Left cardiac atrium (tissue), 4 donors: ENCODE results near the gene AGMO. TPM values are rescaled to one million over a fixed set of nuclear protein-coding genes. Genes with fewer than 3 reads are reported as not detected.
"Not testable (repeated sequence)": the region's sequence is repeated elsewhere in the genome, so short reads cannot be mapped to it uniquely, and the experiment has no call there.

Experiments used
- ATAC-seq, 2 donors: fragments of 200-7000 bp; cut with Tn5 transposase; one replicate each; pipeline ENCODE4 v1.9.1; 2020; ENCODE audit warnings: mild to moderate bottlenecking in 2 of 2, moderate library complexity in 2 of 2
- DNase-seq: peaks from one replicate; pipeline ENCODE4 v3.0.0-alpha.2; 2020
- intact Hi-C, 2 donors: fragments of 100-400 bp; cut with DNase I; formaldehyde crosslinking; loops; one replicate each; pipeline versions ENCODE4 v1.14.1 to v1.15.1; 2022 to 2023
- total RNA-seq, 2 donors: library from RNA; stranded (reverse); fragmentation: NEBNext Ultra II Directional; extraction: Animal tissue kit (Norgen Biotek cat#: 25700); gene quantifications; one replicate each; pipeline ENCODE4 v1.2.1, GENCODE V29; 2021
- donor health status: DM: no; HTN: yes; CAD: no.
- donor health status: DM: no; HTN: yes; CAD: no; lungs with severe emphysema.
- donor health status: DM: yes; HTN: yes; CAD: no.
- donor health status: Dilated cardiomyopathy.

The AGMO gene
- total RNA-seq, 2 donors from 2014 or later: 0.55 to 0.62 TPM

DNA sequence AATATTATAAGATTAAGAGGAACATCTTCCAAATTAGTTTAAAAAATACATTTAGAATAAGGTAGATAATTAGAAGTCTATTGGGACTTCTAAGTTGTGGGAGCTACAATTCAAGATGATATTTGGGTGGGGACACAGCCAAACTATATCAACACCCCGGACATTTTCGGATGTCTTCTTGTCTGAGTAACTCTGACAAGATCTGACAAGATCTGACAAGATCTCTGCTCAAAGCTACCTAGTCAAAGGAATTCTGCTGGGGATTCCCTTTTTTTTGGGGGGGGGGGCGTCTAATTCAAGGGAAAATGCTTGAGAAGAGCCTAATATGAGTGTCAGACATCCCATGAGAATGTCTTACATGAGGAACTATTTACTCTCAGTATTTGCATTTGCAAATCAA, 5.2 kb upstream of the AGMO start:
- intact Hi-C loops: no loop called here
- ATAC-seq (no peak), DNase-seq (no peak)

DNA sequence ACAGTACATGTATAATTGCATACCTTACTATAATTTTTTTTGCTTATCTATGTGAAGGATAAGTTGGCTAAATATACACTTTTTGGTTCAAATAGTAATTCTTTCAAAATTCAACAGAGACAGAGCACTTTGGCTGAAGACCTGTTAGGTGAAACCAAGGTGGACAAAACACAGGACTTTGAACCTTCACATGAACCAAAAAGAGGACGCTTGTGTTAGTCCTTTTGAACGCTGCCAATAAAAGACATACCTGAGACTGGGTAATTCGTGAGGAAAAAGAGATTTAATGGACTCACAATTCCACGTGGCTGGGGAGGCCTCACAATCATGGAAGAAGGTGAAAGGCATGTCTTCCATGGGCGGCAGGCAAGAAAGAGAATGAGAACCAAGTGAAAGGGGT, 4.7 kb upstream of the AGMO start:
- intact Hi-C loops: no loop called here
- ATAC-seq (no peak), DNase-seq (no peak)

- intact Hi-C loops: loop anchor here in 1 of 2 donors (5.0 kb wide), 1 partner anchor 506 kb away; no protein-coding TSS in a partner anchor
- DNase-seq (no peak), ATAC-seq (peak in 1 of 2 donors; percentile 53)
Observed at GRCh38 chr7:15560968-15561367, 847 bp downstream of the AGMO start.

- intact Hi-C loops: no loop called here
- DNase-seq (no peak), ATAC-seq (no peak)
Observed at GRCh38 chr7:15559416-15559928, 2.3 kb downstream of the AGMO start.

GRCh38 chr7:15558756-15559155, 3.1 kb downstream of the AGMO start:
- DNase-seq (no peak), ATAC-seq (peak in 1 of 2 donors; percentile 38)
- intact Hi-C loops: no loop called here

GRCh38 chr7:15557686-15558085, 4.1 kb downstream of the AGMO start:
- ATAC-seq: no peak
- intact Hi-C loops: no loop called here
- DNase-seq: no peak

DNA sequence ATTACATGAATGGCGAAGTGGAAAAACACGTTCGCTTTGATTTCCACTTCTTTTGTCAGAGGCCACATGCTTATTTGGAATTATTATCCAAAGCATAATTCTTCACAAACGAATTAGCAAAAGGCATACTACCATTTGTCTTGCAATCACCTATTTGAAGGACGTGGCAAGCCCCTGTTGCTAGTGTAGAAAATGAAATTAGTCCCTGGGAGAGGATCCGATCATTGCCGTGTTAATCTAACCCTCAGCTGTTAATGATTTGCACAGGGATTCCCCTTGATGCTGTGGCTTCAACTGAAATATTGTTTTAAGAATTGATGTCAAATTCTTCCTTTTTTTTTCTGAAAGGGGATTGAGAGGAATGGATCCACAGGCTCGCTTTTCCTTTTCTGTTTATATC, 4.6 kb downstream of the AGMO start:
- ATAC-seq: no peak
- intact Hi-C loops: no loop called here
- DNase-seq: no peak

DNA sequence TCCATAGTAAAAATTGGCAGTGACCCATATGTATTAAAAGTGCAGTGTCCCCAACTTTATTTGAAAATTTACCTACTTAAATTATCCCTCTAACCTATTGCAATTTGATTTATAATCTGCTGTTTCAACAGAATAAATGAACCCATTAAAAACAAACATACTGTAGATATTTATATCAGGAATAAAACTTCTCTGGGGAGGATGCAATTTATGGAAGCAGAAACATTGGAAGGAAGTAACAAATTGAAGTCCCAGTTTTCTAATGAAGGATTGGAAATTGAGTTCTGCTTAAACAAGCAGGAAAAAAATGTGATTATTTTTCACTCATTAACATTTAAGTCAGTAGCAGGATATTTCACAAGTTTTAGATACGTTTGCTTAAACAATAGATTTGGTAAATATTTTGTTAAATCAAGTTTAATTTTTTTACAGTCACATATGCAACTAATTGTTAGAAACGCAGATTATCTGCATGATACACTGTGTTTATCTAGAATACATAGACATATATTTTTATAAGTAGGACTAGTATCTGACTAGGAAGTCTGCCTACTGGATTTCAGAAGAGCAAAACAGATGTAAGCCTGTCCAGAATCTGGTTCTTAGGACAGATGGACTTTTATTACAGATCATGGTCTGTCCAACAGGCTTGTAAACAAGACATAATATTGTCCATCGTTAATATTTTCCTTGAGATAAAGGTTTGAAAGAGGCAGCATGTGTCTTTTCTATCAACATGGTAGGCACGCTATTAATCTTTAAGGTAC, 5.3 kb downstream of the AGMO start:
- DNase-seq (no peak), ATAC-seq (no peak)
- intact Hi-C loops: no loop called here

DNA sequence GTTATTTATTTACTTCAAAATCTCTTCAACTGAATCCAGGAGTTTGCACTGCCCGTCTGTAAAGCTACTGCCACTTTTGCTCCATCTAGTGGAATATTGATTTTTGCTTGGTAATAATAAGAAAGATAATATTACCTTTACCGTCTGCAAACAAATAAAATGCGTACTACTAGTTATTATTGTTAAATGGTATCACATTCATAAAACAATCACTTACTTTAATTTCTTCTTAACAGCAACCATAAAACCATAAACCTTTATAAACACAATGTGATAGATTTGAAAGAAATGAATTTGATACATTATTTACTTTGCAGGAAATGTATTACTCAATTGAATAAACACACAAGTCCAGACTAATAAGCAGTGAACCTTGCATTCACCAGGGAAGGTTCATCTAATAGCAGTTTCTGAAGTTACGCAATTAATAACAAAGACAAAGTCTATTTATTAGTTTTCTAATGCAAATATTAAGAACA, 6.4 kb downstream of the AGMO start:
- no peak for DNase-seq
- no peak for ATAC-seq
- intact Hi-C loops: no loop called here

- intact Hi-C loops: no loop called here
- no peak for ATAC-seq
Observed at GRCh38 chr7:15554744-15555143, 7.1 kb downstream of the AGMO start.

GRCh38 chr7:15554081-15554480, 7.7 kb downstream of the AGMO start:
- ATAC-seq: no peak
- intact Hi-C loops: no loop called here
- DNase-seq: no peak

More at GRCh38 chr7:15554744-15555143, 7.1 kb downstream of the AGMO start:
- DNase-seq: no peak

GRCh38 chr7:15547320-15547719, 14.5 kb downstream of the AGMO start:
- DNase-seq, intact Hi-C loops, ATAC-seq: not testable (repeated sequence)

DNA sequence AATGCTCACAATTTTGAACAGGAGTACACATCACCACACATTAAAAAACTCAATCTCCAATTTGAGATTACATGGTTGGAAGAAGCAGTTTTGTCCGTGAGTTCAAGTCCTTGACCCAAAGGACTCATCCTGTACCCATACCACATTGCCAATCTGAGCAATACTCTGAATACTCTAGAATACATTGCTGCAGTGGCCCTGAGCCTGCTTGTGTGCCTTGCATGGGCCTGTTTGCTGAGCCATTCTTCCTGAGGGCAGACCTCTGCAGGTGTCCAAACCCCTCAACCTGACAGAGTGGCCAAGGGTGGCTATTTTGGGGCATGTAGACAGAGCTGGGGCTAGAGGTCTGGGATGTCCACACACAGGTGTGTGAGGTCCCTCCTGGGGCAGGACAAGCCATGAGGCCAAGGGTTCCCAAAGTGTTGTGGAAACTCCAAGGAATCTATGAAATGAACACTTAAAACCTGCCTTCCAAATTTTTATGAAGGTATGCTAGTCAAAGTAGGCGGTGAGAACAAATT, 15.5 kb downstream of the AGMO start:
- ATAC-seq (no peak), DNase-seq (no peak)
- intact Hi-C loops: no loop called here

GRCh38 chr7:15544050-15544449, 17.8 kb downstream of the AGMO start:
- DNase-seq: no peak
- no peak for ATAC-seq
- intact Hi-C loops: no loop called here

GRCh38 chr7:15543256-15543655, 18.6 kb downstream of the AGMO start:
- ATAC-seq: no peak
- intact Hi-C loops: no loop called here

DNA sequence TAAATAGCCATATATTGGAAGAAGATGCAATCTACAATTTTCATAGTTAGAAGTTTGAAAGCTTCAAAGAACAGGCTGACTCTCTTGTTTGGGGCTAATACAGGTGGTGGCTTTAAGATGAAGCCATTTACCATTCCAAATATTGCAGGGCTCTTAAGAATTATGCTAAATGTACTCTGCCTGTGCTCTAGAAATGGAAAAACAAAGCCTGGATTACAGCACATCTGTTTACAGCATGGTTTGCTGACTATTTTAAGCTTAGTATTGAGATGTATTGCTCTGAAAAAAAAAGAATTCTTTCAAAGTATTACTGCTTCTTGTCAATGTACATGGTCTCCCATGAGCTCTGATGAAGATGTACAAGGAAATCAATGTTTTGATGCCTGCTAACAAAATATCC, 34.2 kb downstream of the AGMO start:
- ATAC-seq (no peak), DNase-seq (no peak)
- intact Hi-C loops: no loop called here

More at GRCh38 chr7:15543256-15543655, 18.6 kb downstream of the AGMO start:
- no peak for DNase-seq

GRCh38 chr7:15525652-15526263, 36.1 kb downstream of the AGMO start:
- ATAC-seq (no peak), DNase-seq (no peak)
- intact Hi-C loops: no loop called here

DNA sequence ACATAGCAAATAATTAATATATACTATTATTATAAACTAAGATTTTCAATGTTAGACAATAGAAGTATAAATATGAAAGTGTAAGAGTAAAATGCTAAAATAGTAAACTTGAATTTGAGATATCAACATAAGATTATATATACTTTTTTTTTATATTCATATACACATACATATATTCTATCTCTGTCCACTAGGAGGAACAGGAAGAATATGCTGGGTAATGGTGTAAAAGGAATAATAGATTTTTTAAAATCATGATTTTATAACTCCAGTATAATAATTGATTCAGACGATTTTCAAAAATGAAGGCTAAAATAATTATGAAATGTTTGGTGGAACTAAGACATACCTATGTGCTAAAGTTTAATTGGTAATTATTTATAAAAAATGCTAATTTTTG, 37.7 kb downstream of the AGMO start:
- no peak for ATAC-seq
- intact Hi-C loops: no loop called here
- no peak for DNase-seq

DNA sequence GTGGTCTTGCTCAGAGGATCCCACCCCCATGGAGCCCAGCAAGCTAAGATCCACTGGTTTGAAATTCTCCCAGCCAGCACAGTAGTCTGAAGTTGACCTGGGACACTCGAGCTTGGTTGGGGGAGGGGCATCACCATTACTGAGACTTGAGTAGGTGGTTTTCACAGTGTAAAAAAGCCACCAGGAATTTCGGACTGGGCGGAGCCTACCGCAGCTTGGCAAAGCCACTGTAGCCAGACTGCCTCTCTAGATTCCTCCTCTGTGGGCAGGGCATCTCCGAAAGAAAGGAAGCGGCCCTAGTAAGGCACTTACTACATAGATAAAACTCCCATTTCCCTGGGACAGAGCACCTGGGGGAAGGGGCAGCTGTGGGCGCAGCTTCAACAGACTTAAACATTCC, 44.0 kb downstream of the AGMO start:
- intact Hi-C loops, ATAC-seq, DNase-seq: not testable (repeated sequence)

DNA sequence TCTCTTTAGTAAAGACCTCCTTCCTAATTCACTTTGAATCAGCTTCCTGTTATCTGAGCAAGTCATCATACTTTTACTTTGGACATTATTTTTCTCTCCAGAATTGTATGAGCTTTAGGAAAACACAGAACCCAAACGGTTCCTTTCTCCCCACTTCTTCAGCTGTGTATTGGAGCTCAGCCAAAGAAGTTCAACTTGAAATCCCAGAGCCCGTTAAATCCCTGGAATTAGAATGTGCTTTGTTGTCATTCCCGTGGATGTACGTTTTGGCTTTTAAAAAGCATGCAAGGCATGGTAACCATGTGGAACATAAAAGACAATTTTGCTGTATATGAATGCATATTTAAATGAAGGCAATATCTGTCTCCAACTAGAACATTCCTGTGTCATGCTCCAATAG, 46.6 kb downstream of the AGMO start:
- no peak for DNase-seq
- intact Hi-C loops: no loop called here
- ATAC-seq: no peak
